Skin epidermis (tissue), 12 donors: Measurements from ENCODE around the gene PDGFRB.
A peak's percentile ranks its signal among the peaks of the same experiment; 100 is the strongest.

Experiments
- H3K27ac ChIP-seq, 21 experiments: fragments of 200-600 bp; sonication (generic) in 11 of 21; one replicate each; pipeline ENCODE4 v1.5.0; 2020; ENCODE audit warnings: mild to moderate bottlenecking in 3 of 21, inconsistent platforms in 2 of 21, moderate library complexity in 2 of 21
- H3K4me3 ChIP-seq, 7 experiments: fragments of 200-600 bp; sonication (generic) in 2 of 7; one replicate each; pipeline ENCODE4 v1.5.0; 2020; ENCODE audit warnings: inconsistent platforms in 2 of 7, mild to moderate bottlenecking in 2 of 7, moderate library complexity in 1 of 7

PDGFRB gene

GRCh38 chr5:150078802-150079689 lies 76.6 kb downstream of the PDGFRB start:
- Histone ChIP-seq H3K4me3 (no peak overlapping the region), H3K27ac (peak overlapping the region in 1 of 21 experiments; percentile 13)

DNA sequence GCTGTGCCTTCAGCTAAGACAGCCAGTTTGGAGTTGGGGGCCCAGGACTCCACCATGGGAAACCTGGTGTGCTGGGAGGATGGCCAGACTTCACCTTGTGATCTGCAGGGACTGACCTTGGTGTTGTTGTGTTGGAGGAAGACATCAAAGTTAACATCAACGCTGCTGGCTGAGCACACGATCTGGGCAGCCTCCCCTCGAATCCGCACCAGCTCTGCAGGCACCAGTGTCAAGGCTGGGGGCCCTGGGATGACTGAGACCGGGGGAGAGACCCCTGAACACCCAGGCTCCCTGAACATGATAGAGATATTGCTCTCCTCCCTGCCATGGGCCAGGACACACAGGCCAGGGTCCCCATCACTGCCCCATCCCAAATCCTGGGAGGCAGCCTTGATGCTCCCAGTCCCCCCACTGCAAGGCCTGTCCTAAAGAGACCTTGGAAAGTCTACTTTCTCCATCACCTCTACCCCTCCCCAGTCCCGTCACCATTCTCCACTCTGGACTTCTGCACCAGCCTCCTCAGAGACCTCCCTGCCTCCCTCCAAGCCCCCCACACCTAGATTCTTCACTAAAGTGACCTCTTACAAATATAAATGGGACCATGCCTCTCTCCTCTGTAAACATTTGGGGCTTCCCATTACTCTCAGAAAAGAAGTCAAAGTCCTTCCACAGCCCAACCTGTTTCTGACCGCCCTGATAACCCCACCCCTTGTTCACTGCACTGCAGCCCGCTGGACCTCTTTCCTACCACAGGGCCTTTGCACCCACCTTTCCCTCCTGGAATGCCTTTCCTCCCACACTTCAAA lies 77.4 kb downstream of the PDGFRB start:
- no peak overlapping the region for H3K27ac ChIP-seq
- no peak overlapping the region for H3K4me3 ChIP-seq

DNA sequence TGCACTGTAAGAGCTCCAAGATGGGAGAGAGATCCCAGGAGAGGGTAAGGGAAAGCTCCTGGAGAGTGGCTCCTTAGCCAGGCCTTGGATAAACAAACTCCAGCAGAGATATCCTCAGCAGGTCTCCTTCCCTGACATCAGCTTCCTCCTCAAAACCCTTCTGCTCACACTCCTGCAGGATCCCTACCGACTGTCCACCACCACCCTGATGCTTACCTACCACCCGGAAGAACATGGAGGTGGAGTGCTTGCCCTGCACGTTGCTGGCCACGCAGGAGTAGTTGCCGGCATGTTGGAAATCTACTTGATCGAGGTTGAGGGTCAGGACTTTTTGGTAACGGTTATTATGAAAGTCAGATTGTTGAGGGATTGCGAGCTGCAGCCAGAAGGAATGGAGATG lies 78.6 kb downstream of the PDGFRB start:
- Histone ChIP-seq H3K4me3 (no peak overlapping the region), H3K27ac (no peak overlapping the region)

GRCh38 chr5:150075806-150076205 lies 79.8 kb downstream of the PDGFRB start:
- H3K4me3 ChIP-seq, result no peak overlapping the region
- H3K27ac ChIP-seq, result no peak overlapping the region

DNA sequence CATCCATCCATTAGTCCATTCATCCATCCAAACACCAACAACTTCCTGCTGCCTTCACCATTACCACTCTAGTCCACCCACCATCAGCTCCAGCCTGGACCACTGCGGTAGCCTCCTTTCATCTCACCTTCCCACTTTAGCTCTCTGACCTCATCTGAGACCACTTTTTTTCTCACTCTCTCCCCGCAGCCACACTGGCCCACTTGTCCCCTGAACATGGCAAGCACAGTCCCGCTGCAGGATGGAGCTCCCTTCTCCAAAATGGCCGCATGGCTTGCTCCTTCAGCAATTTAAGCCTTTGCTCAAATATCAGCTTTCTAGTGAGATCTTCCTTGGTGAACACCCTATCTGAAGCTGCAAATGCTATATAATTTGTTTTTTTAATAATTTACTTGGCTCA lies 80.4 kb downstream of the PDGFRB start:
- H3K27ac ChIP-seq, result no peak overlapping the region
- no peak overlapping the region for H3K4me3 ChIP-seq

DNA sequence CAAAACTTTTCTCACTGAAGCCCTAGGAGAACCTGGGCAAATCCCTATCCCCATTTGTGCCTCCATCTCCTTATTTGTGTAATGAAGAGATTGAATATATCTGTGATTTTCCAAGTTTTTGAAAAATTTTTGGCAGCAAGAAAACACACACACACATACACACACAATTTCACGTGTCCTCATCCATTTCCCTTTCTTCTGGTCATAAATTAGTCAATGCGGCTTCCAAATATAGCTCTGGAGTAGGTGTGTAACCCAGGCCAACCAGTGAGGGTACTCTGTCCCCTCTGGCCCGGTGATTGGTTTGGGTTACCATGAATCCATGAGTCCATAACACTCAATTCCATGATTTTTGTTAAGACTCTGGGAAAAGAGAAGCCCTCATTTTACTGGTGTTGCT lies 82.0 kb downstream of the PDGFRB start:
- H3K27ac ChIP-seq, result no peak overlapping the region

DNA sequence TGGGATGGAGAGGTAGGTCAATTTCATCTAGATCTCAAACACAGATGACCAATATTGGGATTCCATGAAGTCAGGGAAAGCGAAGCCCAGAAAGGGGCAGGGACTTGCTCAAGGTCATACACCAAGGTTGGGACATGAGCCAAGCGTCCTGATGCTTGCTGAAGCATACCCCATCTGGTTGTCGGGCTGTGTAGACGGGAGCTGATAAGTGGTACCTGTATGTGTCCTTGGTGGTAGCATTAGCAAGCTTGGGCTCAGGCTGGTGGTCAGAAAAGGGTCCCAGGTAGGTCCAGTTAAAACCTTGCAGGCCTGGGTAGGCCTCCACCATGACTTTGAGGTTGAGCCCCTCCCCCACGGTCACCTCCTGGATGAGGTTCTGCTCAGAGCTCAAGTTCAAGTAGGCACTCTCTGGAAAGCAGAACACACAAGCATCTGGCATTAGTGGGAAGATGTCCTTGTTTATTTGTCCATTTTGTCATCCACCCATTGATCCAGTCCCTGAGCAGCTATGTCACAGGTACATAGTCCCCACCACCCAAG lies 82.5 kb downstream of the PDGFRB start:
- H3K27ac ChIP-seq, result no peak overlapping the region
- H3K4me3 ChIP-seq, result no peak overlapping the region

More for the DNA sequence above, 82.0 kb downstream of the PDGFRB start:
- no peak overlapping the region for H3K4me3 ChIP-seq

GRCh38 chr5:150070821-150071220 lies 84.8 kb downstream of the PDGFRB start:
- H3K4me3 ChIP-seq, result no peak overlapping the region
- no peak overlapping the region for H3K27ac ChIP-seq

GRCh38 chr5:150069672-150070627 lies 85.7 kb downstream of the PDGFRB start:
- Histone ChIP-seq H3K27ac (no peak overlapping the region), H3K4me3 (no peak overlapping the region)

DNA sequence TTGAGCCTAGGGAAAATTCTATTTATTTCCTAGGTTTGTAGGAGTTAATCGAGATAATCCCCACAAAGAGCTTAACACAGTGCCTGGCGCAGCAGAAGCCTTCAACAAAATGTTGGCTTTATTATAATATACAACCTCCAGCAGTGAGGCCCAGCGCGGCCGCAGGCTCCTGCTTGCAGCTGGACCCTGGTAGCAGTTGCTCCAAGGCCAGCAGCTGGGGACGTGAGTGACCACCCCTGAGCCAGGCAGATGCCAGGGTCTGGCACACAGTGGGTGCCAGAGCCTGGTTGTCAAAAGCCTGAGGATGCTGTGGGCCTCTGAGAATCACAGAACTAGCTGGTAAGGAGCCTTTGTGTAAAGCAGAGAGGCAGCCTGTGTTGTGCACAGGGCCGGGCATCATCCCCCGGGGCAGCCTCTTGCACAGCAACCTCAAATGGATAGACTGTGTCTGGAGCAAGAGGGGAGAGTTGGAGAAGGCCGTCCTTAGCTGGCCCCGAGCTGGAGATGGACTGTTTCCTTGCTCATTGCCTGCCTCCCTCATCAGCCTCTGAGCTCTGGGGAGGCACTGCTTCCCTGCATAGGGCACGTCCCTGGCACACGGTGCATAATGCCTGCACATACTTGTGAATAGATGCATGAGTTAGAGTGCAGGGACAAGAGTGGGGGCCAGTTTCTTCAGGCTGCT lies 86.5 kb downstream of the PDGFRB start:
- H3K27ac ChIP-seq, result no peak overlapping the region

GRCh38 chr5:150068472-150068871 lies 87.2 kb downstream of the PDGFRB start:
- peak overlapping the region in 1 of 21 experiments; percentile 36 for H3K27ac ChIP-seq
- H3K4me3 ChIP-seq, result no peak overlapping the region

More for the DNA sequence above, 86.5 kb downstream of the PDGFRB start:
- H3K4me3 ChIP-seq, result no peak overlapping the region

GRCh38 chr5:150068071-150068470 lies 87.6 kb downstream of the PDGFRB start:
- Histone ChIP-seq H3K4me3 (no peak overlapping the region), H3K27ac (peak overlapping the region in 3 of 21 experiments; percentile 7 to 36 (median 36))

DNA sequence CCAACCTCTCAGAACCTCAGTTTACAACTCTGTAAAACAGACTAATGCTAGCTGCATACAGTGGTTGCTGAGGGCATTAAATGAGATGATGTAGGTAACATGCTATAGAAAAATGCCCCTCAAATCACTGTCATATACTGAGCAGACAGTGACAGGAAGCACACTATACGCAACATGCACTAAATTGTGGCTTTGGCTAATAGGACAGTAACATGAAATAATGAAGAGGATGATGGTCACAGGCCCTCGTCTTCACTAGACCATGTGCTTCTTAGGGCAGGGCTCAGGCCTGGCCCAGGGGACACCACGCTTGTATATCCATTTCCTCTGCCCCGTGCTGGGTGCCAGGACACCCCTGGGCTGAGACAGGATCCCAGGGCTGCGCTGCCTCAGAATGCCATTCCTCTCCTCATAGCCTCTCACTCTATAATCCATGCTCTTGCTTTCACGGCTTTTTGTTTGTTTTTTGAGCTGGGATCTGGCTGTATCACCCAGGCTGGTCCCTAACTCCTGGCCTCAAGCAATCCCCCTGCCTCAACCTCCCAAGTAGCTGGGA lies 88.2 kb downstream of the PDGFRB start:
- peak overlapping the region in 5 of 21 experiments; percentile 7 to 62 (median 36) for H3K27ac ChIP-seq
- no peak overlapping the region for H3K4me3 ChIP-seq

- no peak overlapping the region for H3K4me3 ChIP-seq
- peak overlapping the region in 8 of 21 experiments; percentile 5 to 78 (median 68) for H3K27ac ChIP-seq
Measured at GRCh38 chr5:150066901-150067396, 88.7 kb downstream of the PDGFRB start.

GRCh38 chr5:150066436-150066835 lies 89.2 kb downstream of the PDGFRB start:
- Histone ChIP-seq H3K4me3 (no peak overlapping the region), H3K27ac (peak overlapping the region in 9 of 21 experiments; percentile 5 to 78 (median 68))

- peak overlapping the region in 13 of 21 experiments; percentile 5 to 78 (median 62) for H3K27ac ChIP-seq
- H3K4me3 ChIP-seq, result no peak overlapping the region
Measured at GRCh38 chr5:150065886-150066285, 89.8 kb downstream of the PDGFRB start.

DNA sequence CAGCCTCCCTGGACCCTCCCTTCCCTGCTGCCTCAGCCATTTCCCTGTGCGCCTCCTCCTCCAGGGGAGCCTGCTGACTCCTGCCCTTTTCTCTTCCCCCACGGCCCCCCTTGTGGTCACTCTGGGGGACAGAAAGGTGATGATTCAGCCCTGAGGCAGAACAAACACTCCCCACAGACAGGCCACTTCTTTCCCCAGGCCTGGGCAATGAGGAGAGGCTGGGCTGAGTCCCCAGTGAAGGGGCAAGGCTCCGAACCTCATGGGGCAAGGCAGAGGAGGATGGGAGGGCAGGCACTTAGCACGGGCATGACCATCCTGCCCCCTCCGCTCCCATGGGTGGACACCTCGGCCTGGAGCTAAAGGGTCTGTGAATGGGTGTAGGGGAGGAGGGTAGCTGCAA lies 90.3 kb downstream of the PDGFRB start:
- H3K4me3 ChIP-seq, result no peak overlapping the region
- peak overlapping the region in 16 of 21 experiments; percentile 4 to 78 (median 48) for H3K27ac ChIP-seq

- Histone ChIP-seq H3K4me3 (no peak overlapping the region), H3K27ac (peak overlapping the region in 13 of 21 experiments; percentile 4 to 78 (median 42))
Measured at GRCh38 chr5:150064681-150065220, 90.9 kb downstream of the PDGFRB start.
